SK-N-SH treated with all-trans-retinoic acid at 6 μM for 48 hours (cell line): ENCODE measurements around the gene LAMC1.

Source experiments
- RARB ChIP-seq: fragments of 250-450 bp; sonication (Bioruptor Pico); IDR thresholded peaks from 2 replicates; pipeline ENCODE4 v1.8.0; 2021; ENCODE audit warnings: mild to moderate bottlenecking, moderate library complexity
- TCF4 ChIP-seq: fragments of 250-450 bp; sonication (Bioruptor Pico); IDR thresholded peaks from 2 replicates; pipeline ENCODE4 v1.8.0; 2021; ENCODE audit warnings: mild to moderate bottlenecking, moderate library complexity, borderline replicate concordance

- no peak for TF ChIP-seq TCF4 (CRISPR knock-in tag)
- no peak for TF ChIP-seq RARB (CRISPR knock-in tag)
Measured at GRCh38 chr1:183081402-183082120, 58.3 kb downstream of the LAMC1 start.
